A549 (cell line): ENCODE measurements around the gene CACNG7. TPM values are rescaled to one million over a fixed set of nuclear protein-coding genes. Genes with fewer than 3 reads are reported as not detected.

ENCODE experiments used
- ATAC-seq, 2 experiments: fragments of 200-7000 bp in 1 of 2; fragments of >200 bp in 1 of 2; cut with Nextera tagmentation in 1 of 2; cut with Tn5 transposase in 1 of 2; 3 replicates each; pipeline versions ENCODE4 v1.8.0 to v1.9.1; 2018 to 2020; ENCODE audit warnings: mild to moderate bottlenecking in 1 of 2, moderate library complexity in 1 of 2
- CTCF ChIA-PET: fragments of 300-600 bp; sonication (Branson Sonifier 250); formaldehyde crosslinking; extraction: SDS; loops from one replicate; lab custom pipeline; 2021; ENCODE audit warnings: antibody characterized with exemption, inconsistent platforms; lab: Yijun Ruan, JAX
- POLR2A ChIA-PET: fragments of 350-600 bp; formaldehyde crosslinking; extraction: SDS; loops from one replicate; lab custom pipeline; 2021; ENCODE audit warnings: antibody characterized with exemption, inconsistent platforms; lab: Yijun Ruan, JAX
- DNase-seq, 2 experiments: peaks; one replicate each; pipeline versions ENCODE4 v3.0.0 to v3.0.0-alpha.2; 2011 to 2016; ENCODE audit warnings: low read depth in 1 of 2, low spot score in 1 of 2
- FAIRE-seq: peaks from 2 replicates; lab custom pipeline; 2011; peaks lifted over from hg19 to GRCh38; lab: Jason Lieb, UNC
- H3K27ac ChIP-seq, 2 experiments: fragments of >200 bp; sonication (Bioruptor Twin); formaldehyde crosslinking; 3 replicates each; pipeline ENCODE4 v1.5.1; 2016 to 2017
- H3K4me1 ChIP-seq: fragments of >200 bp; sonication (Bioruptor Twin); formaldehyde crosslinking; 3 replicates; pipeline ENCODE4 v1.6.1; 2016
- H3K4me2 ChIP-seq: fragments of >200 bp; sonication (Bioruptor Twin); formaldehyde crosslinking; 3 replicates; pipeline ENCODE4 v1.6.1; 2016
- H3K4me3 ChIP-seq: fragments of >200 bp; sonication (Bioruptor Twin); formaldehyde crosslinking; 3 replicates; pipeline ENCODE4 v1.5.1; 2016
- H3K9me3 ChIP-seq: fragments of >200 bp; sonication (Bioruptor Twin); formaldehyde crosslinking; 3 replicates; pipeline ENCODE4 v1.6.1; 2016
- BCL3 ChIP-seq: fragments of >200 bp; sonication (Bioruptor Twin); formaldehyde crosslinking; IDR thresholded peaks from 3 replicates; pipeline ENCODE4 v1.6.1; 2016
- CBX2 ChIP-seq: fragments of 200-600 bp; sonication (generic); IDR thresholded peaks from 2 replicates; pipeline ENCODE4 v1.6.1; 2016; ENCODE audit warnings: low read depth, mild to moderate bottlenecking, borderline replicate concordance
- CHD2 ChIP-seq: fragments of 150-350 bp; IDR thresholded peaks from 2 replicates; pipeline ENCODE4 v1.6.1; 2014; ENCODE audit warnings: low read length; ENCODE audit not compliant: partially characterized antibody
- E2F6 ChIP-seq: IDR thresholded peaks from 2 replicates; pipeline ENCODE4 v1.6.1; 2012; ENCODE audit warnings: low read depth, borderline replicate concordance
- HMGXB4 ChIP-seq: fragments of 250-450 bp; sonication (Bioruptor Pico); IDR thresholded peaks from 2 replicates; pipeline ENCODE4 v1.5.0; 2021; ENCODE audit warnings: mild to moderate bottlenecking, moderate library complexity, borderline replicate concordance
- HOXA7 ChIP-seq: fragments of 250-450 bp; sonication (Bioruptor Pico); IDR thresholded peaks from 2 replicates; pipeline ENCODE4 v1.5.0; 2020; ENCODE audit warnings: mild to moderate bottlenecking, moderate library complexity
- MAX ChIP-seq: IDR thresholded peaks from 2 replicates; pipeline ENCODE4 v1.6.1; 2012
- PHF8 ChIP-seq: fragments of 200-600 bp; sonication (generic); IDR thresholded peaks from 2 replicates; pipeline ENCODE4 v1.6.1; 2016; ENCODE audit warnings: low read depth, mild to moderate bottlenecking, antibody characterized with exemption, moderate library complexity, borderline replicate concordance
- POLR2AphosphoS2 ChIP-seq: conservative IDR thresholded peaks from 2 replicates; pipeline ENCODE4 v1.6.1; 2012; ENCODE audit warnings: low read length, improper control_type of control experiment, inconsistent platforms
- RCOR1 ChIP-seq: fragments of 150-350 bp; IDR thresholded peaks from 2 replicates; pipeline ENCODE4 v1.6.1; 2014; ENCODE audit warnings: antibody characterized with exemption, low read length, low read depth
- RFX5 ChIP-seq: fragments of 450-650 bp; IDR thresholded peaks from 2 replicates; pipeline ENCODE4 v1.7.1; 2014; ENCODE audit warnings: antibody characterized with exemption, mild to moderate bottlenecking, moderate library complexity
- SMC3 ChIP-seq: fragments of >200 bp; sonication (Bioruptor Twin); formaldehyde crosslinking; IDR thresholded peaks from 3 replicates; pipeline ENCODE4 v1.6.1; 2018; ENCODE audit warnings: inconsistent platforms
- TP53 ChIP-seq: fragments of 250-450 bp; sonication (Bioruptor Pico); IDR thresholded peaks from 2 replicates; pipeline ENCODE4 v1.5.0; 2021; ENCODE audit warnings: mild to moderate bottlenecking, moderate library complexity
- whole genome bisulfite sequencing: methylation state at CpG from one replicate; pipeline ENCODE4 v1.1.6; 2017; ENCODE audit errors: missing lambda C conversion rate; 5-methylcytosine and 5-hydroxymethylcytosine counted together
- polyA plus RNA-seq, 4 experiments: library from polyadenylated mRNA; depleted of rRNA in 3 of 4; stranded (reverse); fragments of >200 nt; fragmentation: RNase III in 1 of 4; extraction: RNeasy Plus Mini Kit Qiagen cat#74134 plus additional on column Dnase treatment in 1 of 4; gene quantifications; 2 replicates in 3 of 4; 3 replicates in 1 of 4; pipeline ENCODE4 v1.2.3, GENCODE V29; 2011 to 2017
- TF ChIP-seq, protein P1 (sequence below): fragments of 200-600 bp; sonication (generic); IDR thresholded peaks from 2 replicates; pipeline ENCODE4 v1.6.1; 2016; ENCODE audit warnings: antibody characterized with exemption, mild to moderate bottlenecking, moderate library complexity
- TF ChIP-seq, protein P2 (sequence below): fragments of 150-350 bp; IDR thresholded peaks from 2 replicates; pipeline ENCODE4 v1.6.1; 2014; ENCODE audit warnings: low read depth, mild to moderate bottlenecking, low read length
- TF ChIP-seq, protein P3 (sequence below): IDR thresholded peaks from 2 replicates; pipeline ENCODE4 v1.6.1; 2012
- TF ChIP-seq, protein P4 (sequence below): fragments of >200 bp; sonication (Bioruptor Twin); formaldehyde crosslinking; IDR thresholded peaks from 2 replicates; pipeline ENCODE4 v1.6.1; 2016

The CACNG7 gene
- polyA plus RNA-seq, 2 of the 4 experiments (the other 2 are of a cell fraction): 7.6 to 11.5 TPM

GRCh38 chr19:53867225-53868090, 41.6 kb upstream of the CACNG7 start, which contains the start of gene MYADM (continued):
- TF ChIP-seq, protein P1, sequence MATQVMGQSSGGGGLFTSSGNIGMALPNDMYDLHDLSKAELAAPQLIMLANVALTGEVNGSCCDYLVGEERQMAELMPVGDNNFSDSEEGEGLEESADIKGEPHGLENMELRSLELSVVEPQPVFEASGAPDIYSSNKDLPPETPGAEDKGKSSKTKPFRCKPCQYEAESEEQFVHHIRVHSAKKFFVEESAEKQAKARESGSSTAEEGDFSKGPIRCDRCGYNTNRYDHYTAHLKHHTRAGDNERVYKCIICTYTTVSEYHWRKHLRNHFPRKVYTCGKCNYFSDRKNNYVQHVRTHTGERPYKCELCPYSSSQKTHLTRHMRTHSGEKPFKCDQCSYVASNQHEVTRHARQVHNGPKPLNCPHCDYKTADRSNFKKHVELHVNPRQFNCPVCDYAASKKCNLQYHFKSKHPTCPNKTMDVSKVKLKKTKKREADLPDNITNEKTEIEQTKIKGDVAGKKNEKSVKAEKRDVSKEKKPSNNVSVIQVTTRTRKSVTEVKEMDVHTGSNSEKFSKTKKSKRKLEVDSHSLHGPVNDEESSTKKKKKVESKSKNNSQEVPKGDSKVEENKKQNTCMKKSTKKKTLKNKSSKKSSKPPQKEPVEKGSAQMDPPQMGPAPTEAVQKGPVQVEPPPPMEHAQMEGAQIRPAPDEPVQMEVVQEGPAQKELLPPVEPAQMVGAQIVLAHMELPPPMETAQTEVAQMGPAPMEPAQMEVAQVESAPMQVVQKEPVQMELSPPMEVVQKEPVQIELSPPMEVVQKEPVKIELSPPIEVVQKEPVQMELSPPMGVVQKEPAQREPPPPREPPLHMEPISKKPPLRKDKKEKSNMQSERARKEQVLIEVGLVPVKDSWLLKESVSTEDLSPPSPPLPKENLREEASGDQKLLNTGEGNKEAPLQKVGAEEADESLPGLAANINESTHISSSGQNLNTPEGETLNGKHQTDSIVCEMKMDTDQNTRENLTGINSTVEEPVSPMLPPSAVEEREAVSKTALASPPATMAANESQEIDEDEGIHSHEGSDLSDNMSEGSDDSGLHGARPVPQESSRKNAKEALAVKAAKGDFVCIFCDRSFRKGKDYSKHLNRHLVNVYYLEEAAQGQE: peak; percentile 21; the same call in 1 of the 2 replicates
- no peak; the same call in 1 of the 2 replicates for TF ChIP-seq TP53 (CRISPR knock-in tag)

GRCh38 chr19:53868091-53868891, 40.8 kb upstream of the CACNG7 start:
- peak; percentile 11 to 35 for ATAC-seq
- Histone ChIP-seq H3K9me3 (no peaks in the 10 kb centered on the region), H3K4me2 (peak overlapping the region; percentile 93), H3K4me3 (peak overlapping the region; percentile 69), H3K27ac (peak overlapping the region; percentile 94), H3K4me1 (peaks cover 34% of the 10 kb centered on the region)
- FAIRE-seq: no peak
- 2% methylated on average over 22 of the region's 37 CpGs for WGBS
- peak; percentile 80 to 91 for DNase-seq
- ChIA-PET POLR2A (interaction anchor here (0.7 to 4.2 kb wide), 16 partner anchors 8 to 321 kb away, joined by 3 to 54 read pairs (median 9); partner anchors contain the start of genes CNOT3, MBOAT7, PRKCG and PRPF31), CTCF (interaction anchor here (0.8 to 3.6 kb wide), 10 partner anchors 9 to 159 kb away, joined by 3 to 22 read pairs (median 6); partner anchors contain the start of gene PRKCG)
- TF ChIP-seq PHF8 (0 out of 2 replicates have a peak, but pooled peaks have one; percentile 1), POLR2AphosphoS2 (no peak; the same call in 1 of the 2 replicates), RFX5 (no peak), HOXA7 (peak; percentile 99), CBX2 (no peak), MAX (no peak), HMGXB4 (peak; percentile 97), RCOR1 (no peak), E2F6 (no peak), BCL3 (no peak), SMC3 (no peak), CHD2 (peak; percentile 11)
- TF ChIP-seq, protein P1: no peak; the same call in 1 of the 2 replicates
- TF ChIP-seq, protein P2, sequence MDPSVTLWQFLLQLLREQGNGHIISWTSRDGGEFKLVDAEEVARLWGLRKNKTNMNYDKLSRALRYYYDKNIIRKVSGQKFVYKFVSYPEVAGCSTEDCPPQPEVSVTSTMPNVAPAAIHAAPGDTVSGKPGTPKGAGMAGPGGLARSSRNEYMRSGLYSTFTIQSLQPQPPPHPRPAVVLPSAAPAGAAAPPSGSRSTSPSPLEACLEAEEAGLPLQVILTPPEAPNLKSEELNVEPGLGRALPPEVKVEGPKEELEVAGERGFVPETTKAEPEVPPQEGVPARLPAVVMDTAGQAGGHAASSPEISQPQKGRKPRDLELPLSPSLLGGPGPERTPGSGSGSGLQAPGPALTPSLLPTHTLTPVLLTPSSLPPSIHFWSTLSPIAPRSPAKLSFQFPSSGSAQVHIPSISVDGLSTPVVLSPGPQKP: no peak
- TF ChIP-seq, protein P3, sequence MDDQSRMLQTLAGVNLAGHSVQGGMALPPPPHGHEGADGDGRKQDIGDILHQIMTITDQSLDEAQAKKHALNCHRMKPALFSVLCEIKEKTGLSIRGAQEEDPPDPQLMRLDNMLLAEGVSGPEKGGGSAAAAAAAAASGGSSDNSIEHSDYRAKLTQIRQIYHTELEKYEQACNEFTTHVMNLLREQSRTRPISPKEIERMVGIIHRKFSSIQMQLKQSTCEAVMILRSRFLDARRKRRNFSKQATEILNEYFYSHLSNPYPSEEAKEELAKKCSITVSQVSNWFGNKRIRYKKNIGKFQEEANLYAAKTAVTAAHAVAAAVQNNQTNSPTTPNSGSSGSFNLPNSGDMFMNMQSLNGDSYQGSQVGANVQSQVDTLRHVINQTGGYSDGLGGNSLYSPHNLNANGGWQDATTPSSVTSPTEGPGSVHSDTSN: no peak; the same call in 1 of the 2 replicates
- TF ChIP-seq, protein P4, sequence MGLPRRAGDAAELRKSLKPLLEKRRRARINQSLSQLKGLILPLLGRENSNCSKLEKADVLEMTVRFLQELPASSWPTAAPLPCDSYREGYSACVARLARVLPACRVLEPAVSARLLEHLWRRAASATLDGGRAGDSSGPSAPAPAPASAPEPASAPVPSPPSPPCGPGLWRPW: no peak
